Gastroesophageal sphincter (tissue), 4 donors: ENCODE data around the gene SLC35E4. TPM values are rescaled to one million over a fixed set of nuclear protein-coding genes. Genes with fewer than 3 reads are reported as not detected.
A peak's percentile ranks its signal among the peaks of the same experiment; 100 is the strongest.

Experiments
- ATAC-seq: fragments of 150-250 bp; one replicate; pipeline ENCODE4 v1.9.1; 2016; ENCODE audit warnings: mild to moderate bottlenecking, moderate library complexity
- H3K27ac ChIP-seq, 4 donors: fragments of 200-600 bp; sonication (generic) in 3 of 4; 1 replicate in 3 of 4; 2 replicates in 1 of 4; pipeline ENCODE4 v1.5.1; 2016 to 2019
- H3K27me3 ChIP-seq: fragments of 200-600 bp; sonication (generic); one replicate; pipeline ENCODE4 v1.5.1; 2019
- H3K36me3 ChIP-seq, 2 donors: fragments of 200-600 bp; sonication (generic); one replicate each; pipeline ENCODE4 v1.5.1; 2019; ENCODE audit warnings: control low read depth in 1 of 2
- H3K4me1 ChIP-seq, 3 donors: fragments of 200-600 bp; sonication (generic); 1 replicate in 2 of 3; 2 replicates in 1 of 3; pipeline ENCODE4 v1.5.1; 2016 to 2019; ENCODE audit warnings: control low read depth in 2 of 3
- H3K4me3 ChIP-seq, 2 donors: fragments of 200-600 bp; sonication (generic); one replicate each; pipeline ENCODE4 v1.5.1; 2019; ENCODE audit warnings: mild to moderate bottlenecking in 1 of 2, moderate library complexity in 1 of 2
- H3K9me3 ChIP-seq, 3 donors: fragments of 200-600 bp; sonication (generic); one replicate each; pipeline ENCODE4 v1.5.1; 2017 to 2019; ENCODE audit warnings: control low read depth in 2 of 3
- EP300 ChIP-seq: sonication (generic); formaldehyde crosslinking; IDR thresholded peaks from one replicate; pipeline ENCODE4 v1.6.1; 2017; ENCODE audit warnings: antibody characterized with exemption, mild to moderate bottlenecking
- POLR2A ChIP-seq, 2 donors: fragments of 450-650 bp; IDR thresholded peaks; one replicate each; pipeline ENCODE4 v1.6.1; 2017; ENCODE audit warnings: antibody characterized with exemption in 2 of 2, mild to moderate bottlenecking in 2 of 2, moderate library complexity in 1 of 2
- POLR2AphosphoS5 ChIP-seq: sonication (generic); formaldehyde crosslinking; IDR thresholded peaks from one replicate; pipeline ENCODE4 v1.6.1; 2017; ENCODE audit warnings: antibody characterized with exemption
- WGBS, 2 donors: methylation state at CpG; one replicate each; pipeline ENCODE4 v1.1.5; 2018; ENCODE audit warnings: low coverage in 1 of 2; 5-methylcytosine and 5-hydroxymethylcytosine counted together
- total RNA-seq, 4 donors: library from RNA; depleted of rRNA; stranded (reverse); fragments of >200 nt; gene quantifications; one replicate each; pipeline ENCODE4 v1.1.0, GENCODE V29; 2016
- TF ChIP-seq, protein P1 (sequence below), 4 experiments: fragments of 200-600 bp in 2 of 4; fragments of 450-650 bp in 2 of 4; sonication (generic) in 1 of 4; IDR thresholded peaks; one replicate each; pipeline ENCODE4 v1.5.1; 2017 to 2019; ENCODE audit warnings: antibody characterized with exemption in 4 of 4, mild to moderate bottlenecking in 2 of 4, moderate library complexity in 2 of 4

Gene SLC35E4
- total RNA-seq, 4 donors from 2014 or later, result 6.5 to 13.5 (median 10.9) TPM

DNA sequence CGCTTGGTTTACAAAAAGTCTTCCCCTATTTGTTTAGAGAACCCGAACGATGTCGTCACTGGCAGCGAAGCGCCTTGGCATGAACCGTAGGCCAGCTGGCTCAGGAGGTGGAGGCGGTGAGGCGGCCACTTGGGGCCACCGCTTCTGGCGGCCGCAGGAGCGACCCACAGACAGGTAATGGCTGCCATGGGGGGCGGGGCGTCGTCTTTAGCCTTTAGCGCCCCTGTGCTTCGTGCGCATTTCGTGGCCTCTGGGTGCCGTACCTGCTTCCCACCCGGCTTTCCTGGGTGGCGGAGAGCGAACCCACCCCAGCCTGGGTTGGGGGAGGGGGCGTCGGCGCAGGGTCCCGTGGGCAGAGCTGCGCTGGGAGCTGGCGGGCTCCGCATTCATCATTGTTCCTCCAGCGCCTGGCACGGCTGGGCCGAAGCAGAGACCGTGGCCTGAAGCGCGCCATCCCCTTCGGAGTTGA is 58.6 kb downstream of the SLC35E4 start:
- H3K4me3 ChIP-seq, result peak overlapping the region; percentile 33 to 69
- peak; percentile 56 for ATAC-seq
- H3K36me3 ChIP-seq, result no peaks in the 10 kb centered on the region
- 6 to 17% methylated on average over 1 to 2 of the region's 38 CpGs for WGBS, 2 donors
- no peak for TF ChIP-seq POLR2AphosphoS5
- TF ChIP-seq, protein P1, sequence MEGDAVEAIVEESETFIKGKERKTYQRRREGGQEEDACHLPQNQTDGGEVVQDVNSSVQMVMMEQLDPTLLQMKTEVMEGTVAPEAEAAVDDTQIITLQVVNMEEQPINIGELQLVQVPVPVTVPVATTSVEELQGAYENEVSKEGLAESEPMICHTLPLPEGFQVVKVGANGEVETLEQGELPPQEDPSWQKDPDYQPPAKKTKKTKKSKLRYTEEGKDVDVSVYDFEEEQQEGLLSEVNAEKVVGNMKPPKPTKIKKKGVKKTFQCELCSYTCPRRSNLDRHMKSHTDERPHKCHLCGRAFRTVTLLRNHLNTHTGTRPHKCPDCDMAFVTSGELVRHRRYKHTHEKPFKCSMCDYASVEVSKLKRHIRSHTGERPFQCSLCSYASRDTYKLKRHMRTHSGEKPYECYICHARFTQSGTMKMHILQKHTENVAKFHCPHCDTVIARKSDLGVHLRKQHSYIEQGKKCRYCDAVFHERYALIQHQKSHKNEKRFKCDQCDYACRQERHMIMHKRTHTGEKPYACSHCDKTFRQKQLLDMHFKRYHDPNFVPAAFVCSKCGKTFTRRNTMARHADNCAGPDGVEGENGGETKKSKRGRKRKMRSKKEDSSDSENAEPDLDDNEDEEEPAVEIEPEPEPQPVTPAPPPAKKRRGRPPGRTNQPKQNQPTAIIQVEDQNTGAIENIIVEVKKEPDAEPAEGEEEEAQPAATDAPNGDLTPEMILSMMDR (IDR thresholded peaks at IDR 0.05), result no peak
- TF ChIP-seq EP300, result no peak
- TF ChIP-seq POLR2A (IDR thresholded peaks at IDR 0.05), result no peak
- H3K27ac ChIP-seq, result peak overlapping the region in 1 of 4 donors; percentile 55
- H3K4me1 ChIP-seq, result peaks cover 0 to 17% (median 4%) of the 10 kb centered on the region in 3 donors
- H3K27me3 ChIP-seq, result no peaks in the 10 kb centered on the region
- H3K9me3 ChIP-seq, result no peaks in the 10 kb centered on the region

DNA sequence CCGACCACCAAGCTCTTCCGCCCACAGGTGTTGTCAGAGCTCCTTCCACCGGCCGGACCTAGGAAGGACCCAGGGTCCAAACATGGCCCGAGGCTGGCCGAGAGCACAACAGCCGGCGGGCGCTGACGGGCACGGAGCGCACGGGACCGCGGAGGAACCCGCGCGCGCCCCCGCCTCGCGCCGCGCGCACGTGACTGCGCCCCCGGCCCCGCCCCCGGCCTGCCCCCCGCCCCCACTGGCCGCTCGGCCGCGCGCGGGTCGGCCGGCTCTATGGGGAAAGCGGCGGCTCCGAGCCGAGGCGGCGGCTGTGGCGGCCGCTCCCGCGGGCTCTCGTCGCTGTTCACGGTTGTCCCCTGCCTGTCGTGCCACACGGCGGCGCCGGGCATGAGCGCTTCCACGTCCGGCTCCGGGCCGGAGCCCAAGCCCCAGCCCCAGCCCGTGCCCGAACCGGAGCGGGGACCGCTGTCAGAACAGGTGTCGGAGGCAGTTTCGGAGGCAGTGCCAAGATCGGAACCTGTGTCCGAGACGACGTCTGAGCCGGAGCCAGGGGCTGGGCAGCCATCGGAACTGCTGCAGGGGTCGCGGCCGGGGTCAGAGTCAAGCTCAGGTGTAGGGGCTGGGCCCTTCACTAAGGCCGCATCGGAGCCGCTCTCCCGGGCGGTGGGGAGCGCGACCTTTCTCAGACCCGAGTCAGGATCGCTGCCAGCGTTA is 59.2 kb downstream of the SLC35E4 start, which contains the start of gene OSBP2:
OSBP2 (plus strand) TSS at position 235 of the 711 bp plus-strand sequence; CDS start at position 271, 36 bp downstream.
- no peaks in the 10 kb centered on the region for H3K36me3 ChIP-seq
- peak within 1 kb of the TSS in 1 of 4 donors; percentile 58 for H3K27ac ChIP-seq
- H3K4me1 ChIP-seq, result peaks cover 0 to 17% (median 4%) of the 10 kb centered on the region in 3 donors
- peak within 1 kb of the TSS; percentile 48 to 69 for H3K4me3 ChIP-seq
- no peaks in the 10 kb centered on the region for H3K9me3 ChIP-seq
- WGBS, 2 donors, result no CpG with 5 or more reads among the region's 88 CpGs
- H3K27me3 ChIP-seq, result no peaks in the 10 kb centered on the region
- no peak for TF ChIP-seq POLR2AphosphoS5
- TF ChIP-seq, protein P1 (IDR thresholded peaks at IDR 0.05), result peak in 2 of 4 experiments; percentile 10 to 12
- ATAC-seq, result peak; percentile 66

GRCh38 chr22:30695351-30695851 is 59.8 kb downstream of the SLC35E4 start:
- no peak for TF ChIP-seq POLR2AphosphoS5
- TF ChIP-seq EP300, result no peak
- TF ChIP-seq POLR2A (IDR thresholded peaks at IDR 0.05), result no peak
- TF ChIP-seq, protein P1 (IDR thresholded peaks at IDR 0.05), result no peak
- 100% methylated on average over 1 of the region's 15 CpGs; no CpG with 5 or more reads in 1 of the 2 donors for WGBS, 2 donors
- Histone ChIP-seq H3K36me3 (no peaks in the 10 kb centered on the region), H3K4me3 (peak overlapping the region in 1 of 2 donors; percentile 69), H3K27me3 (no peaks in the 10 kb centered on the region), H3K4me1 (peaks cover 0 to 17% (median 4%) of the 10 kb centered on the region in 3 donors), H3K27ac (peak overlapping the region in 1 of 4 donors; percentile 58), H3K9me3 (no peaks in the 10 kb centered on the region)
- ATAC-seq, result peak; percentile 12

DNA sequence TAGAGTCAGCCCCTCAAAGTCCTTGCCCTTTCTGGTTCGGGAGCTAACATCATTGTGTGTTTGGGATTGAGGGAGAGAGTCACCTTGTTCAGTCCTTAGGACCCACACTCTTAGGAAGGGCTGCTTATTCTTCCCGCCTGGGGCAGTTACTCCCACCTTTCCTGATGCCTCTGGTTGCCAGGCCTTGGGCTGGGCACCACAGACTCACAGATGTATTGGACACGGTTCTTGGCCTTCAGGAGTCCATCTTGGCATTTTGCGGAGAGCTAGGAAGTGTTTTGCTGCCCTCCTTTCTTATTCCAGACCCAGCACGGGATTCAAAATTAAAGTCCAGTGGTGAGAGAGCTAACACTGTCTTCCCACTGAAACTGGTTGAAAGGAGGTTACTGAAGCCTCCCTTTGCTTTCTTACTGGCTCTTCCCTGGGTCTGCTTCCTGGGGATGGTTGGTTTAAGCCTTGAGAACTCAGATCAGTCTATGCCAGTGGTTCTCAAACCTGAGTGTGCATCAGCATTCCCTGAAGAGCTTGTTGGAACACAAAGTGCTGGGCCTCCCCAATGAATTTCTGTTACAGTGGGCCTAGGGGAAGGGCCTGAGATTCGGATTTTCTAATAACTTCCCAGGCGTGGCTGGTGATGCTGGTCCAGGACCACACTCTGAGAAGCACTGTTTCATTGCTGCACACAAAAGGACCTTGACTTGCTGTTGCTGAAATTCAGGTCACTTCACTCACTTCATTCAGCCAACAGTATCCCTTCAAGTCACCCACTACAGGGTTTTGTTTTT is 60.5 kb downstream of the SLC35E4 start:
- Histone ChIP-seq H3K36me3 (no peaks in the 10 kb centered on the region), H3K9me3 (no peaks in the 10 kb centered on the region), H3K4me3 (no peak overlapping the region), H3K27me3 (no peaks in the 10 kb centered on the region), H3K4me1 (peaks cover 0 to 17% (median 4%) of the 10 kb centered on the region in 3 donors), H3K27ac (no peak overlapping the region)
- WGBS, 2 donors, result 77 to 92% methylated on average over 3 to 5 of the region's 7 CpGs
- no peak for ATAC-seq
- no peak for TF ChIP-seq POLR2A (IDR thresholded peaks at IDR 0.05)
- TF ChIP-seq EP300, result no peak
- TF ChIP-seq POLR2AphosphoS5, result no peak
- TF ChIP-seq, protein P1 (IDR thresholded peaks at IDR 0.05), result no peak

Other genes with a start within 250 kb of the SLC35E4 start
- 10 to 100 TPM; 10.2 to 13.5 (median 11.7) TPM for gene RNF215, start 248.4 kb upstream of the SLC35E4 start, total RNA-seq
- 10 to 100 TPM in 3 of 4 donors, 1 to 10 TPM in 1; 8.1 to 27.2 (median 15.8) TPM for gene SEC14L2, start 238.8 kb upstream of the SLC35E4 start, total RNA-seq
- gene MTFP1, start 210.0 kb upstream of the SLC35E4 start, total RNA-seq, result 10 to 100 TPM in 1 of 4 donors, 1 to 10 TPM in 3; 1.1 to 10.3 (median 6.3) TPM
- not detected for gene SEC14L3, start 163.8 kb upstream of the SLC35E4 start, total RNA-seq
- gene SEC14L4, start 130.1 kb upstream of the SLC35E4 start, total RNA-seq, result not detected
- gene SEC14L6, start 89.0 kb upstream of the SLC35E4 start, total RNA-seq, result 1 to 10 TPM in 1 of 4 donors, under 1 TPM in 3; 0.22 to 3.0 (median 0.54) TPM
- 1 to 10 TPM in 3 of 4 donors, under 1 TPM in 1; 0.54 to 3.0 (median 3.0) TPM for gene GAL3ST1, start 61.1 kb upstream of the SLC35E4 start, total RNA-seq
- gene PES1, start 43.9 kb upstream of the SLC35E4 start, total RNA-seq, result 10 to 100 TPM; 35.5 to 48.9 (median 39.8) TPM
- gene TCN2, start 28.6 kb upstream of the SLC35E4 start, total RNA-seq, result 10 to 100 TPM; 14.2 to 42.7 (median 33.3) TPM
- 10 to 100 TPM in 2 of 4 donors, 1 to 10 TPM in 2; 6.5 to 13.2 (median 8.7) TPM for gene DUSP18, start 32.1 kb downstream of the SLC35E4 start, total RNA-seq
- gene OSBP2, start 59.1 kb downstream of the SLC35E4 start, total RNA-seq, result 1 to 10 TPM in 3 of 4 donors, under 1 TPM in 1; 0.35 to 3.5 (median 1.8) TPM